ENCODE measurements around the gene ZCCHC24. TPM values are rescaled to one million over a fixed set of nuclear protein-coding genes. Genes with fewer than 3 reads are reported as not detected.

ZCCHC24 gene
- total RNA-seq, 2 experiments from 2014 or later, result 0.78 to 0.80 TPM

GRCh38 chr10:79418274-79418673 is 27.1 kb downstream of the ZCCHC24 start:
- no peak for DNase-seq
- Mint-ChIP-seq H3K36me3 (no peaks in the 10 kb centered on the region), H3K4me3 (no peak overlapping the region), H3K4me1 (no peaks in the 10 kb centered on the region), H3K9me3 (no peaks in the 10 kb centered on the region), H3K27me3 (no peaks in the 10 kb centered on the region), H3K27ac (no peak overlapping the region)

GRCh38 chr10:79417731-79418130 is 27.7 kb downstream of the ZCCHC24 start:
- Mint-ChIP-seq H3K4me1 (peaks cover 2% of the 10 kb centered on the region), H3K27me3 (no peaks in the 10 kb centered on the region)
- DNase-seq, result no peak

DNA sequence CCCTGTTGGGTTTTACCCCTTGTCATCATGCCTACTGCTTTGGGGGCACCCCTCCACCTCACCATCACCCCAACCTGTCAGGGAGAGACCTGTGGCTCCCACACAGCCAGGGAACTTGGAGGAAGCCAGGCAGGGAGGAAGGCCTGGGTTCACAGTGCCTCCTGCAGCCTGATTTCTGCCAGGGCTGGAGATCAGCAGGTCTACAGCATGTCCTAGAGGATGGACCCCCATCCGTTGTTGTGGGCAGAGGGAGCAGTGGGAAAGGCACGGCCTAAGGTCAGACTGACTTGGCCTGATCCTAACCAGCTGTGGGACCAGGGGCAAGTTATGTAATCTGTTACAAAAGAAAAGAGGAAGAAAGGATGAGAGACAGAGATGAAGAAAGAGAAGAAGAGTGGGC is 28.2 kb downstream of the ZCCHC24 start:
- Mint-ChIP-seq H3K27ac (no peak overlapping the region), H3K4me3 (no peak overlapping the region), H3K36me3 (no peaks in the 10 kb centered on the region), H3K27me3 (no peaks in the 10 kb centered on the region), H3K4me1 (peaks cover 2% of the 10 kb centered on the region), H3K9me3 (no peaks in the 10 kb centered on the region)
- DNase-seq, result no peak

More at GRCh38 chr10:79417731-79418130, 27.7 kb downstream of the ZCCHC24 start:
- H3K4me3 Mint-ChIP-seq, result no peak overlapping the region
- H3K9me3 Mint-ChIP-seq, result no peaks in the 10 kb centered on the region
- no peak overlapping the region for H3K27ac Mint-ChIP-seq
- H3K36me3 Mint-ChIP-seq, result no peaks in the 10 kb centered on the region

- no peak overlapping the region for H3K27ac Mint-ChIP-seq
- no peak overlapping the region for H3K4me3 Mint-ChIP-seq
- no peaks in the 10 kb centered on the region for H3K27me3 Mint-ChIP-seq
Measured at GRCh38 chr10:79416578-79417255, 28.7 kb downstream of the ZCCHC24 start.

GRCh38 chr10:79415736-79416577 is 29.5 kb downstream of the ZCCHC24 start:
- Mint-ChIP-seq H3K4me1 (peaks cover 2% of the 10 kb centered on the region), H3K27me3 (no peaks in the 10 kb centered on the region), H3K36me3 (no peaks in the 10 kb centered on the region), H3K4me3 (no peak overlapping the region), H3K9me3 (no peaks in the 10 kb centered on the region), H3K27ac (no peak overlapping the region)
- no peak for DNase-seq

More at GRCh38 chr10:79416578-79417255, 28.7 kb downstream of the ZCCHC24 start:
- no peaks in the 10 kb centered on the region for H3K9me3 Mint-ChIP-seq
- no peaks in the 10 kb centered on the region for H3K36me3 Mint-ChIP-seq
- DNase-seq, result no peak
- H3K4me1 Mint-ChIP-seq, result peaks cover 2% of the 10 kb centered on the region

GRCh38 chr10:79414714-79415113 is 30.7 kb downstream of the ZCCHC24 start:
- no peaks in the 10 kb centered on the region for H3K9me3 Mint-ChIP-seq
- no peaks in the 10 kb centered on the region for H3K36me3 Mint-ChIP-seq
- no peak overlapping the region for H3K4me3 Mint-ChIP-seq
- no peaks in the 10 kb centered on the region for H3K27me3 Mint-ChIP-seq
- no peak overlapping the region for H3K27ac Mint-ChIP-seq
- no peak for DNase-seq
- peaks cover 2% of the 10 kb centered on the region for H3K4me1 Mint-ChIP-seq

- peaks cover 2% of the 10 kb centered on the region for H3K4me1 Mint-ChIP-seq
- no peaks in the 10 kb centered on the region for H3K9me3 Mint-ChIP-seq
- H3K27ac Mint-ChIP-seq, result no peak overlapping the region
- H3K36me3 Mint-ChIP-seq, result no peaks in the 10 kb centered on the region
- no peak overlapping the region for H3K4me3 Mint-ChIP-seq
- no peaks in the 10 kb centered on the region for H3K27me3 Mint-ChIP-seq
- DNase-seq, result no peak
Measured at GRCh38 chr10:79413196-79413595, 32.2 kb downstream of the ZCCHC24 start.

DNA sequence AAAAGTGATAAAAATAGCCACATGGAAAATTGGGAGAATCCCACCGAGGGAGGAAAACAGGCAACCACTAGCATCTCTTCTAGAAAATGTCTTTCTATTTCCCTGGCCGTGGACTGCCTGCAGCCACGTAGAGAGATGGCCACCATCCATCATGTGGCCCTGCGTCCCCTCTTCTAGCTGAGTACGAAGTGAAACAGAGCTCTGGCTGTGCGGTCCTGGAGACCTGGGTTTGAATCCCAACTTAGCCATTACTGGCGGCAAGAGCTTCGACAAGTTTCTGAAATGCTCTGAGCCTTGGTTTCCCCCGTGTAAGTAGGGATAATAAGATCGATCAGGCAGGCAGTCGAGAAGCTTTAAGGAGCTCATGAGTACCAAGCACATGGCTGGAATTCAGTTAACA is 32.9 kb downstream of the ZCCHC24 start:
- Mint-ChIP-seq H3K4me1 (peaks cover 2% of the 10 kb centered on the region), H3K27ac (no peak overlapping the region), H3K4me3 (no peak overlapping the region), H3K36me3 (no peaks in the 10 kb centered on the region), H3K27me3 (no peaks in the 10 kb centered on the region), H3K9me3 (no peaks in the 10 kb centered on the region)
- DNase-seq, result no peak

- no peaks in the 10 kb centered on the region for H3K27me3 Mint-ChIP-seq
- H3K4me1 Mint-ChIP-seq, result peaks cover 2% of the 10 kb centered on the region
- no peak overlapping the region for H3K27ac Mint-ChIP-seq
- no peaks in the 10 kb centered on the region for H3K36me3 Mint-ChIP-seq
- no peaks in the 10 kb centered on the region for H3K9me3 Mint-ChIP-seq
- no peak for DNase-seq
- no peak overlapping the region for H3K4me3 Mint-ChIP-seq
Measured at GRCh38 chr10:79411546-79412495, 33.6 kb downstream of the ZCCHC24 start.

- Mint-ChIP-seq H3K27me3 (no peaks in the 10 kb centered on the region), H3K9me3 (no peaks in the 10 kb centered on the region), H3K36me3 (no peaks in the 10 kb centered on the region), H3K4me3 (no peak overlapping the region), H3K4me1 (peaks cover 2% of the 10 kb centered on the region), H3K27ac (no peak overlapping the region)
- no peak for DNase-seq
Measured at GRCh38 chr10:79410315-79411094, 34.9 kb downstream of the ZCCHC24 start.

- Mint-ChIP-seq H3K36me3 (no peaks in the 10 kb centered on the region), H3K4me3 (no peak overlapping the region), H3K4me1 (peaks cover 2% of the 10 kb centered on the region), H3K9me3 (no peaks in the 10 kb centered on the region), H3K27me3 (no peaks in the 10 kb centered on the region), H3K27ac (no peak overlapping the region)
- no peak for DNase-seq
Measured at GRCh38 chr10:79409726-79410085, 35.7 kb downstream of the ZCCHC24 start.

DNA sequence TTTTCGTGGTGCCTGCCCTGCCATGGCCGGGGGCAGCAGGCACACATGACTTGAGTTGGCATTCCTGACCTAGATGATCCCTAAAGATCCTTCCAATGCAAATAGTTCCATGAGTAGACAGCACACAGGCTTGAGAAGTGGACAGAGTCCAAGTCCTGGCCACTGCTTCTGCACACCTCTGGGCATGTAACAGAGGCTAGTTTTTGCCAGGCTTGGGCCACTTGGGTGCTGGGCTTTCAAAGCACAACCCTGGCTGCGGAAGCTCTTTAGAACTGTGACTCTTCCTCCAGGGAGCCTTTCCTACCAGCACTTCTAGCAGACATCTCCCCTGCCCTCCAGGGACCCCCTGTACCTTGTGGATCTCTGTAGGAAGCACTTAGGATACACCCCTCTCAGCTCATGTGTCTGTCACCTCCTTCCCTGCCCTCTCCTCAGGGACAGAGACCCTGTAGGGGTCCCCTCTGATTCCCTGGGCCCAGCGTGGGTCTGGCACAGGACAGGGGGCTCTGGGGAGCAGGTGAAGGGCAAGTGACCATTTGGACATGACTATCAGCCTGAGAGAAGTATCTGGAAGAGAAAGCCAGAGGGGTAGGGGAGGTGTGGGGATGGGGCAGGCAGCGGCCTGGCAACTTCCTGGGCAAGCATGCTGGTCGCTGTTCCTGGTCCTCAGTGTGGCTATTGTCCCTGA is 36.2 kb downstream of the ZCCHC24 start:
- no peaks in the 10 kb centered on the region for H3K9me3 Mint-ChIP-seq
- H3K4me1 Mint-ChIP-seq, result peaks cover 2% of the 10 kb centered on the region
- H3K27ac Mint-ChIP-seq, result no peak overlapping the region
- DNase-seq, result no peak
- H3K27me3 Mint-ChIP-seq, result no peaks in the 10 kb centered on the region
- no peaks in the 10 kb centered on the region for H3K36me3 Mint-ChIP-seq
- H3K4me3 Mint-ChIP-seq, result no peak overlapping the region

- Mint-ChIP-seq H3K4me3 (no peak overlapping the region), H3K4me1 (peaks cover under 1% of the 10 kb centered on the region), H3K9me3 (no peaks in the 10 kb centered on the region)
Measured at GRCh38 chr10:79407811-79408795, 37.3 kb downstream of the ZCCHC24 start.

More at GRCh38 chr10:79407811-79408795, 37.3 kb downstream of the ZCCHC24 start:
- no peak for DNase-seq
- Mint-ChIP-seq H3K27ac (no peak overlapping the region), H3K27me3 (peaks cover under 1% of the 10 kb centered on the region), H3K36me3 (no peaks in the 10 kb centered on the region)

Measured in activated naive CD8-positive, alpha-beta T cell treated with anti-CD3 and anti-CD28 coated beads for 36 hours (primary cell).